Mesenchymal stem cell (in vitro differentiated cells and primary cell): ENCODE measurements around the gene XRN2.

ENCODE experiments used
- DNase-seq: peaks from one replicate; pipeline ENCODE4 v3.0.0-alpha.2; 2013
- H2AFZ ChIP-seq: one replicate; pipeline ENCODE4 v1.6.1; 2013; ENCODE audit warnings: low read depth, mild to moderate bottlenecking, control low read depth, inconsistent platforms, low read length, moderate library complexity
- H2AK5ac ChIP-seq: 2 replicates; pipeline ENCODE4 v1.6.1; 2013; ENCODE audit warnings: low read length, moderate library complexity, mild to moderate bottlenecking, inconsistent platforms; ENCODE audit not compliant: severe bottlenecking
- H2BK120ac ChIP-seq: one replicate; pipeline ENCODE4 v1.6.1; 2013; ENCODE audit warnings: low read depth, mild to moderate bottlenecking, inconsistent platforms, low read length, moderate library complexity
- H2BK12ac ChIP-seq, 2 experiments: one replicate each; pipeline ENCODE4 v1.6.1; 2013; ENCODE audit warnings: inconsistent platforms in 2 of 2, low read length in 2 of 2, mild to moderate bottlenecking in 2 of 2, moderate library complexity in 2 of 2, control low read depth in 1 of 2
- H2BK15ac ChIP-seq: one replicate; pipeline ENCODE4 v1.6.1; 2013; ENCODE audit warnings: mild to moderate bottlenecking, low read depth, inconsistent platforms; ENCODE audit not compliant: poor library complexity, severe bottlenecking
- H2BK5ac ChIP-seq: 2 replicates; pipeline ENCODE4 v1.6.1; 2013; ENCODE audit warnings: low read depth, mild to moderate bottlenecking, low read length, control low read depth, inconsistent platforms; ENCODE audit not compliant: poor library complexity, severe bottlenecking
- H3K14ac ChIP-seq, 2 experiments: one replicate each; pipeline ENCODE4 v1.6.1; 2013; ENCODE audit warnings: inconsistent platforms in 2 of 2, low read length in 2 of 2, control low read depth in 1 of 2, mild to moderate bottlenecking in 1 of 2, moderate library complexity in 1 of 2
- H3K18ac ChIP-seq, 2 experiments: one replicate each; pipeline ENCODE4 v1.6.1; 2013; ENCODE audit warnings: inconsistent platforms in 2 of 2, low read length in 2 of 2, control low read depth in 1 of 2, low read depth in 1 of 2, mild to moderate bottlenecking in 1 of 2
- H3K23ac ChIP-seq, 2 experiments: one replicate each; pipeline ENCODE4 v1.6.1; 2013; ENCODE audit warnings: inconsistent platforms in 2 of 2, low read length in 2 of 2, mild to moderate bottlenecking in 2 of 2, moderate library complexity in 2 of 2, control low read depth in 1 of 2
- H3K27ac ChIP-seq: 2 replicates; pipeline ENCODE4 v1.5.1; 2013; ENCODE audit warnings: mild to moderate bottlenecking, moderate library complexity, low read length, control low read depth, inconsistent platforms; ENCODE audit not compliant: poor library complexity, severe bottlenecking
- H3K27me3 ChIP-seq, 2 experiments: 2 replicates each; pipeline versions ENCODE4 v1.6.1 to v1.7.0; 2013; ENCODE audit warnings: low read length in 2 of 2, mild to moderate bottlenecking in 2 of 2, moderate library complexity in 2 of 2, control low read depth in 1 of 2, inconsistent platforms in 1 of 2; ENCODE audit not compliant: control insufficient read depth in 1 of 2, insufficient read depth in 1 of 2
- H3K36me3 ChIP-seq, 2 experiments: 2 replicates each; pipeline versions ENCODE4 v1.6.1 to v1.7.0; 2013; ENCODE audit warnings: low read length in 2 of 2, control low read depth in 1 of 2, inconsistent platforms in 1 of 2, low read depth in 1 of 2, mild to moderate bottlenecking in 1 of 2; ENCODE audit not compliant: insufficient read depth in 2 of 2, control insufficient read depth in 1 of 2
- H3K4ac ChIP-seq, 2 experiments: one replicate each; pipeline ENCODE4 v1.6.1; 2013; ENCODE audit warnings: inconsistent platforms in 2 of 2, low read length in 2 of 2, mild to moderate bottlenecking in 2 of 2, moderate library complexity in 2 of 2, control low read depth in 1 of 2, low read depth in 1 of 2
- H3K4me1 ChIP-seq: 2 replicates; pipeline ENCODE4 v1.6.1; 2013; ENCODE audit warnings: low read depth, low read length, control low read depth; ENCODE audit not compliant: control insufficient read depth, insufficient read depth
- H3K4me2 ChIP-seq: 2 replicates; pipeline ENCODE4 v1.6.1; 2013; ENCODE audit warnings: low read length, mild to moderate bottlenecking, inconsistent platforms; ENCODE audit not compliant: poor library complexity, severe bottlenecking
- H3K4me3 ChIP-seq, 2 experiments: 2 replicates each; pipeline versions ENCODE4 v1.5.1 to v1.7.0; 2013; ENCODE audit warnings: low read length in 2 of 2, mild to moderate bottlenecking in 2 of 2, control low read depth in 1 of 2, low read depth in 1 of 2; ENCODE audit not compliant: insufficient read depth in 1 of 2
- H3K79me1 ChIP-seq: replicated peaks from 2 replicates; pipeline ENCODE4 v1.6.1; 2013; ENCODE audit warnings: mild to moderate bottlenecking, control low read depth, low read length, inconsistent platforms; ENCODE audit not compliant: poor library complexity, severe bottlenecking
- H3K9ac ChIP-seq: 2 replicates; pipeline ENCODE4 v1.7.0; 2013; ENCODE audit warnings: mild to moderate bottlenecking, low read length, moderate library complexity
- H3K9me3 ChIP-seq: 2 replicates; pipeline ENCODE4 v1.7.0; 2013; ENCODE audit warnings: mild to moderate bottlenecking, low read length; ENCODE audit not compliant: control insufficient read depth
- H4K8ac ChIP-seq: one replicate; pipeline ENCODE4 v1.6.1; 2013; ENCODE audit warnings: inconsistent platforms, mild to moderate bottlenecking, low read length, moderate library complexity
- H4K91ac ChIP-seq: one replicate; pipeline ENCODE4 v1.6.1; 2013; ENCODE audit warnings: mild to moderate bottlenecking, low read length, inconsistent platforms
- WGBS: methylation state at CpG from one replicate; pipeline ENCODE4 v1.1.7; 2013; ENCODE audit warnings: mixed read lengths; 5-methylcytosine and 5-hydroxymethylcytosine counted together

Gene XRN2

GRCh38 chr20:21356386-21356785 is 53.3 kb downstream of the XRN2 start:
- no peak overlapping the region for H4K8ac ChIP-seq
- no peak overlapping the region for H3K9ac ChIP-seq
- no peak overlapping the region for H3K4ac ChIP-seq
- H2AK5ac ChIP-seq: no peak overlapping the region
- H2BK12ac ChIP-seq: no peak overlapping the region
- no peaks in the 10 kb centered on the region for H3K27me3 ChIP-seq
- H2BK5ac ChIP-seq: no peak overlapping the region
- no peak overlapping the region for H3K4me2 ChIP-seq
- H3K4me1 ChIP-seq: peaks cover 4% of the 10 kb centered on the region
- H3K79me1 ChIP-seq: peaks cover 9% of the 10 kb centered on the region
- H3K23ac ChIP-seq: no peak overlapping the region
- H3K4me3 ChIP-seq: no peak overlapping the region
- H3K9me3 ChIP-seq: no peaks in the 10 kb centered on the region
- peak overlapping the region; percentile 69 for H3K27ac ChIP-seq
- no peak overlapping the region for H3K18ac ChIP-seq
- H2BK120ac ChIP-seq: no peak overlapping the region
- peaks cover 5 to 75% of the 10 kb centered on the region in 2 experiments for H3K36me3 ChIP-seq
- no peak overlapping the region for H4K91ac ChIP-seq
- H3K14ac ChIP-seq: no peak overlapping the region
- no peak overlapping the region for H2AFZ ChIP-seq
- peak; percentile 9 for DNase-seq
- H2BK15ac ChIP-seq: no peak overlapping the region

GRCh38 chr20:21357844-21358243 is 54.7 kb downstream of the XRN2 start:
- no peak overlapping the region for H3K4ac ChIP-seq
- H3K27ac ChIP-seq: no peak overlapping the region
- no peak overlapping the region for H4K8ac ChIP-seq
- no peak overlapping the region for H2BK120ac ChIP-seq
- H2BK15ac ChIP-seq: no peak overlapping the region
- no peak overlapping the region for H2BK12ac ChIP-seq
- no peaks in the 10 kb centered on the region for H3K9me3 ChIP-seq
- H4K91ac ChIP-seq: no peak overlapping the region
- no peak overlapping the region for H3K18ac ChIP-seq
- H2AK5ac ChIP-seq: no peak overlapping the region
- H3K4me2 ChIP-seq: no peak overlapping the region
- DNase-seq: no peak
- peaks cover 15% of the 10 kb centered on the region for H3K79me1 ChIP-seq
- no peak overlapping the region for H3K23ac ChIP-seq
- no peak overlapping the region for H3K14ac ChIP-seq
- peaks cover 6 to 86% of the 10 kb centered on the region in 2 experiments for H3K36me3 ChIP-seq
- no CpG with 5 or more reads among the region's 1 CpG for WGBS
- H2BK5ac ChIP-seq: no peak overlapping the region
- no peaks in the 10 kb centered on the region for H3K27me3 ChIP-seq
- no peak overlapping the region for H3K9ac ChIP-seq
- H3K4me1 ChIP-seq: peaks cover 1% of the 10 kb centered on the region
- H2AFZ ChIP-seq: no peak overlapping the region
- H3K4me3 ChIP-seq: no peak overlapping the region

GRCh38 chr20:21358737-21359136 is 55.6 kb downstream of the XRN2 start:
- H4K91ac ChIP-seq: no peak overlapping the region
- no peak overlapping the region for H2BK12ac ChIP-seq
- H3K4me1 ChIP-seq: peaks cover 1% of the 10 kb centered on the region
- no peak overlapping the region for H2BK5ac ChIP-seq
- H3K14ac ChIP-seq: no peak overlapping the region
- no peak overlapping the region for H3K4ac ChIP-seq
- H2AFZ ChIP-seq: no peak overlapping the region
- H3K4me3 ChIP-seq: no peak overlapping the region
- no peak overlapping the region for H4K8ac ChIP-seq
- H3K27me3 ChIP-seq: no peaks in the 10 kb centered on the region
- H3K23ac ChIP-seq: no peak overlapping the region
- no peak overlapping the region for H3K4me2 ChIP-seq
- H3K36me3 ChIP-seq: peaks cover 10 to 94% of the 10 kb centered on the region in 2 experiments
- no peak for DNase-seq
- 98% methylated on average over 3 of the region's 5 CpGs for WGBS
- H3K18ac ChIP-seq: no peak overlapping the region
- no peak overlapping the region for H2BK15ac ChIP-seq
- H3K9me3 ChIP-seq: no peaks in the 10 kb centered on the region
- H3K27ac ChIP-seq: no peak overlapping the region
- H2BK120ac ChIP-seq: no peak overlapping the region
- no peak overlapping the region for H2AK5ac ChIP-seq
- peaks cover 20% of the 10 kb centered on the region for H3K79me1 ChIP-seq
- H3K9ac ChIP-seq: no peak overlapping the region

- H3K23ac ChIP-seq: no peak overlapping the region
- H2BK120ac ChIP-seq: no peak overlapping the region
- H3K27ac ChIP-seq: no peak overlapping the region
- no peak overlapping the region for H2BK15ac ChIP-seq
- H4K8ac ChIP-seq: no peak overlapping the region
- no peaks in the 10 kb centered on the region for H3K9me3 ChIP-seq
- peaks cover 21% of the 10 kb centered on the region for H3K79me1 ChIP-seq
- no peak overlapping the region for H3K4me2 ChIP-seq
- DNase-seq: peak; percentile 71
- H3K36me3 ChIP-seq: peaks cover 13 to 93% of the 10 kb centered on the region in 2 experiments
- no peak overlapping the region for H2BK5ac ChIP-seq
- H4K91ac ChIP-seq: no peak overlapping the region
- H3K27me3 ChIP-seq: no peaks in the 10 kb centered on the region
- no CpG with 5 or more reads among the region's 1 CpG for WGBS
- no peak overlapping the region for H3K9ac ChIP-seq
- no peak overlapping the region for H3K18ac ChIP-seq
- peaks cover 1% of the 10 kb centered on the region for H3K4me1 ChIP-seq
- H2AK5ac ChIP-seq: no peak overlapping the region
- H2AFZ ChIP-seq: no peak overlapping the region
- no peak overlapping the region for H3K4ac ChIP-seq
- H2BK12ac ChIP-seq: no peak overlapping the region
- no peak overlapping the region for H3K4me3 ChIP-seq
- H3K14ac ChIP-seq: no peak overlapping the region
Observed at GRCh38 chr20:21360705-21361104, 57.6 kb downstream of the XRN2 start.
